ENCODE data around the gene ZNF217.

DNA sequence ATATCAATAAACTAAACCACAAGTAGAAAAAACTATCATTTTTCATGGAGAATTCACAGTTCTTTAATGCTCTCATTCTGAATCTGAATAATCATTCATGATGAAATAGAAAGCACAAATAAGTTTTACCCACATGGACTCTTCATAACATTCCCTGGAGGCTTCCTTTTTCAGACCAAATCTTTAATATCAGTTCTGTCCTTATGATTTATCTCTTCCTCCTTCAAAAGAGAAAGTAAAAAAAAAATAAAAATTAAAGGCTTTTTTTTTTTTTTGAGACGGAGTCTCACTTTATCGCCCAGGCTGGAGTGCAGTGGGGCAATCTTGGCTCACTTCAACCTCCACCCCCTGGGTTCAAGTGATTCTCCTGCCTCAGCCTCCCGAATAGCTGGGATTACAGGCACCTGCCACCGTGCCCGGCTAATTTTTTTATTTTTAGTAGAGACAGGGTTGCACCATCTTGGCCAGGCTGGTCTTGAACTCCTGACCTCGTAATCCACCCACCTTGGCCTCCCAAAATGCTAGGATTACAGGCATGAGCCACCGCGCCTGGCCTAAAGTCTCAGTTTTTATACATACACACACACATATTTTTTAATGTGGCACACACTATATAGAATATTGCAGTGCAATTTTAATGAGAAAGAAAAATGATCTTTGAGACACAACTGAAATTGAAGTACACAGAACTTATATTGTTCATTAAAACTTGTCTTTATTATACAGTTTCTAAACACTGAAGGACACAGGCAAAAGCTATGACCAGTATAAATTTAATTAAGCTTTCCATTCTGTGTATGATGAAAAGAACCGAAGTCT is 31.9 kb upstream of the ZNF217 start:
- TF ChIP-seq POLR2A (IDR thresholded peaks at IDR 0.05; ENCODE audit: borderline replicate concordance, extremely low read depth, insufficient read depth, insufficient read length) (no peak), POLR2AphosphoS5 (IDR thresholded peaks at IDR 0.05; ENCODE audit: low read depth, low read length) (no peak), ZFX (IDR thresholded peaks at IDR 0.05) (no peak)
- TF ChIP-seq, protein P1, sequence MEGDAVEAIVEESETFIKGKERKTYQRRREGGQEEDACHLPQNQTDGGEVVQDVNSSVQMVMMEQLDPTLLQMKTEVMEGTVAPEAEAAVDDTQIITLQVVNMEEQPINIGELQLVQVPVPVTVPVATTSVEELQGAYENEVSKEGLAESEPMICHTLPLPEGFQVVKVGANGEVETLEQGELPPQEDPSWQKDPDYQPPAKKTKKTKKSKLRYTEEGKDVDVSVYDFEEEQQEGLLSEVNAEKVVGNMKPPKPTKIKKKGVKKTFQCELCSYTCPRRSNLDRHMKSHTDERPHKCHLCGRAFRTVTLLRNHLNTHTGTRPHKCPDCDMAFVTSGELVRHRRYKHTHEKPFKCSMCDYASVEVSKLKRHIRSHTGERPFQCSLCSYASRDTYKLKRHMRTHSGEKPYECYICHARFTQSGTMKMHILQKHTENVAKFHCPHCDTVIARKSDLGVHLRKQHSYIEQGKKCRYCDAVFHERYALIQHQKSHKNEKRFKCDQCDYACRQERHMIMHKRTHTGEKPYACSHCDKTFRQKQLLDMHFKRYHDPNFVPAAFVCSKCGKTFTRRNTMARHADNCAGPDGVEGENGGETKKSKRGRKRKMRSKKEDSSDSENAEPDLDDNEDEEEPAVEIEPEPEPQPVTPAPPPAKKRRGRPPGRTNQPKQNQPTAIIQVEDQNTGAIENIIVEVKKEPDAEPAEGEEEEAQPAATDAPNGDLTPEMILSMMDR (IDR thresholded peaks at IDR 0.05 in 2 of 3, conservative IDR thresholded peaks at IDR 0.05 in 1 of 3; ENCODE audit: borderline replicate concordance in 1 of 3, insufficient read depth in 1 of 3, low read depth in 2 of 3, low read length in 2 of 3) = no peak
- TF ChIP-seq, protein P2, sequence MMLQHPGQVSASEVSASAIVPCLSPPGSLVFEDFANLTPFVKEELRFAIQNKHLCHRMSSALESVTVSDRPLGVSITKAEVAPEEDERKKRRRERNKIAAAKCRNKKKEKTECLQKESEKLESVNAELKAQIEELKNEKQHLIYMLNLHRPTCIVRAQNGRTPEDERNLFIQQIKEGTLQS (IDR thresholded peaks at IDR 0.05) = no peak
